ENCODE data around the gene TMEM201.

DNA sequence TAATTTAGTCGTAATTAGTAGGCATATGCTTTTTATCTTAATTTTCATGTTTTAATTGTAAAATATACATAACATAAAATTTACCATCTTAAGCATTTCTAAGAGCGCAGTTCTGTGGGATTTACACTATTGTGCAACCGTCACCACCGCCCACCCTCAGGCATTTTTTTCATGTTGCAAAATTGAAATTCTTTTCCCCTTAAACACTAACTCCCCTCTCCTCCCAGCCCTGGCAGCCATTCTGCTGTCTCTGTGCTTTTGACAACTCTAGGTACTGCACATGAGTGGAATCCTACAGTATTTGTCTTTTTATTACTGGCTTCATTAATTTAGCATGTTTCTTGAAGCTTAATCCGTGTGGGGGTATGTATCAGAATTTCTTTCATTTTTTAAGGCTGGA lies 70.6 kb downstream of the TMEM201 start:
- TF ChIP-seq, protein P1, sequence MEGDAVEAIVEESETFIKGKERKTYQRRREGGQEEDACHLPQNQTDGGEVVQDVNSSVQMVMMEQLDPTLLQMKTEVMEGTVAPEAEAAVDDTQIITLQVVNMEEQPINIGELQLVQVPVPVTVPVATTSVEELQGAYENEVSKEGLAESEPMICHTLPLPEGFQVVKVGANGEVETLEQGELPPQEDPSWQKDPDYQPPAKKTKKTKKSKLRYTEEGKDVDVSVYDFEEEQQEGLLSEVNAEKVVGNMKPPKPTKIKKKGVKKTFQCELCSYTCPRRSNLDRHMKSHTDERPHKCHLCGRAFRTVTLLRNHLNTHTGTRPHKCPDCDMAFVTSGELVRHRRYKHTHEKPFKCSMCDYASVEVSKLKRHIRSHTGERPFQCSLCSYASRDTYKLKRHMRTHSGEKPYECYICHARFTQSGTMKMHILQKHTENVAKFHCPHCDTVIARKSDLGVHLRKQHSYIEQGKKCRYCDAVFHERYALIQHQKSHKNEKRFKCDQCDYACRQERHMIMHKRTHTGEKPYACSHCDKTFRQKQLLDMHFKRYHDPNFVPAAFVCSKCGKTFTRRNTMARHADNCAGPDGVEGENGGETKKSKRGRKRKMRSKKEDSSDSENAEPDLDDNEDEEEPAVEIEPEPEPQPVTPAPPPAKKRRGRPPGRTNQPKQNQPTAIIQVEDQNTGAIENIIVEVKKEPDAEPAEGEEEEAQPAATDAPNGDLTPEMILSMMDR (conservative IDR thresholded peaks at IDR 0.05; ENCODE audit: low read depth, low read length), result no peak
- no peak for TF ChIP-seq EZH2 (IDR thresholded peaks at IDR 0.05; ENCODE audit: borderline replicate concordance, low read depth, low read length, poor library complexity, severe bottlenecking)

Data from A673 (cell line).